Endothelial cell (in vitro differentiated cells): ENCODE data around the gene AS3MT. TPM values are rescaled to one million over a fixed set of nuclear protein-coding genes. Genes with fewer than 3 reads are reported as not detected.

Experiments
- DNase-seq: peaks from one replicate; pipeline ENCODE4 v3.0.0; 2021; ENCODE audit warnings: low spot score
- H3K27ac Mint-ChIP-seq: one replicate; pipeline ENCODE4 v1.8.0; 2021; ENCODE audit warnings: mixed read lengths, inconsistent platforms; ENCODE audit not compliant: unreplicated experiment
- H3K27me3 Mint-ChIP-seq: one replicate; pipeline ENCODE4 v1.8.0; 2021; ENCODE audit warnings: mild to moderate bottlenecking, moderate library complexity, mixed read lengths, inconsistent platforms; ENCODE audit not compliant: unreplicated experiment
- H3K36me3 Mint-ChIP-seq: one replicate; pipeline ENCODE4 v1.8.0; 2021; ENCODE audit warnings: mild to moderate bottlenecking, low read depth, mixed read lengths, inconsistent platforms; ENCODE audit not compliant: unreplicated experiment
- H3K4me1 Mint-ChIP-seq: one replicate; pipeline ENCODE4 v1.8.0; 2021; ENCODE audit warnings: mild to moderate bottlenecking, mixed read lengths, inconsistent platforms; ENCODE audit not compliant: unreplicated experiment
- H3K4me3 Mint-ChIP-seq: one replicate; pipeline ENCODE4 v1.8.0; 2021; ENCODE audit warnings: mild to moderate bottlenecking, mixed read lengths, inconsistent platforms; ENCODE audit not compliant: unreplicated experiment
- H3K9me3 Mint-ChIP-seq: one replicate; pipeline ENCODE4 v1.8.0; 2021; ENCODE audit warnings: mixed read lengths, inconsistent platforms; ENCODE audit not compliant: unreplicated experiment
- CTCF ChIP-seq: fragments of 200-600 bp; sonication (generic); IDR thresholded peaks from one replicate; pipeline ENCODE4 v1.5.0; 2021; ENCODE audit warnings: antibody characterized with exemption; ENCODE audit not compliant: unreplicated experiment
- total RNA-seq: library from RNA; stranded (reverse); fragmentation: NEBNext Ultra II Directional; extraction: Animal tissue kit (Norgen Biotek cat#: 25700); gene quantifications from one replicate; pipeline ENCODE4 v1.2.1, GENCODE V29; 2021; ENCODE audit not compliant: unreplicated experiment

The AS3MT gene
- total RNA-seq, 1 donor from 2014 or later, result 1.4 TPM

- TF ChIP-seq CTCF, result no peak
- Mint-ChIP-seq H3K27me3 (no peaks in the 10 kb centered on the region), H3K27ac (no peak overlapping the region), H3K4me3 (no peak overlapping the region), H3K4me1 (no peaks in the 10 kb centered on the region), H3K36me3 (no peaks in the 10 kb centered on the region), H3K9me3 (no peaks in the 10 kb centered on the region)
- no peak for DNase-seq
These were observed 5.6 kb upstream of the AS3MT start for GRCh38 chr10:102863660-102864059.

- H3K4me3 Mint-ChIP-seq, result no peak overlapping the region
- peaks cover 3% of the 10 kb centered on the region for H3K27me3 Mint-ChIP-seq
- no peak for TF ChIP-seq CTCF
- no peaks in the 10 kb centered on the region for H3K36me3 Mint-ChIP-seq
- H3K4me1 Mint-ChIP-seq, result peaks cover 8% of the 10 kb centered on the region
- DNase-seq, result no peak
- no peak overlapping the region for H3K27ac Mint-ChIP-seq
- H3K9me3 Mint-ChIP-seq, result no peaks in the 10 kb centered on the region
These were observed 3.6 kb upstream of the AS3MT start for GRCh38 chr10:102865620-102866019.

- H3K27ac Mint-ChIP-seq, result no peak overlapping the region
- peaks cover 8% of the 10 kb centered on the region for H3K4me1 Mint-ChIP-seq
- TF ChIP-seq CTCF, result no peak
These were observed 386 bp upstream of the AS3MT start for GRCh38 chr10:102868911-102869257.

GRCh38 chr10:102870221-102870620, 951 bp downstream of the AS3MT start:
- Mint-ChIP-seq H3K36me3 (no peaks in the 10 kb centered on the region), H3K27ac (no peak overlapping the region), H3K4me3 (peak overlapping the region; percentile 82)

More at GRCh38 chr10:102868911-102869257, 386 bp upstream of the AS3MT start:
- DNase-seq, result no peak
- peak overlapping the region; percentile 68 for H3K4me3 Mint-ChIP-seq
- H3K36me3 Mint-ChIP-seq, result no peaks in the 10 kb centered on the region
- no peaks in the 10 kb centered on the region for H3K9me3 Mint-ChIP-seq
- peaks cover 3% of the 10 kb centered on the region for H3K27me3 Mint-ChIP-seq

GRCh38 chr10:102872163-102872562, 2.9 kb downstream of the AS3MT start:
- H3K4me3 Mint-ChIP-seq, result no peak overlapping the region
- H3K4me1 Mint-ChIP-seq, result peaks cover 8% of the 10 kb centered on the region
- no peak for TF ChIP-seq CTCF
- H3K36me3 Mint-ChIP-seq, result no peaks in the 10 kb centered on the region
- no peak for DNase-seq
- H3K27ac Mint-ChIP-seq, result no peak overlapping the region
- peaks cover 3% of the 10 kb centered on the region for H3K27me3 Mint-ChIP-seq
- no peaks in the 10 kb centered on the region for H3K9me3 Mint-ChIP-seq

More at GRCh38 chr10:102870221-102870620, 951 bp downstream of the AS3MT start:
- no peaks in the 10 kb centered on the region for H3K9me3 Mint-ChIP-seq
- no peak for TF ChIP-seq CTCF
- peaks cover 3% of the 10 kb centered on the region for H3K27me3 Mint-ChIP-seq
- peaks cover 8% of the 10 kb centered on the region for H3K4me1 Mint-ChIP-seq
- DNase-seq, result no peak
